Measurements from ENCODE around the gene USP46. TPM values are rescaled to one million over a fixed set of nuclear protein-coding genes. Genes with fewer than 3 reads are reported as not detected.
A peak's percentile ranks its signal among the peaks of the same experiment; 100 is the strongest.

USP46 gene
- total and polyA plus RNA-seq, 3 donors from 2014 or later, result 22.9 to 33.9 (median 26.4) TPM

GRCh38 chr4:52604215-52604614, 54.9 kb downstream of the USP46 start:
- Histone ChIP-seq H3K27me3 (no peaks in the 10 kb centered on the region), H3K4me3 (no peak overlapping the region), H3K27ac (no peak overlapping the region), H3K4me1 (peaks cover 4% of the 10 kb centered on the region), H3K36me3 (ENCODE audit: low read depth, missing control alignments) (no peaks in the 10 kb centered on the region), H3K9me3 (no peaks in the 10 kb centered on the region)
- TF ChIP-seq CTCF (IDR thresholded peaks at IDR 0.05) (no peak), POLR2A (IDR thresholded peaks at IDR 0.05) (no peak)
- 29 to 35% methylated on average over 3 of the region's 3 CpGs for WGBS, 2 donors
- intact Hi-C loops (cut with DNase I; ENCODE audit: low total_unique reads), result no loop called here
- no peak for DNase-seq

GRCh38 chr4:52600275-52600674, 58.8 kb downstream of the USP46 start:
- 64 to 67% methylated on average over 1 to 3 of the region's 3 CpGs for WGBS, 2 donors
- H3K27ac ChIP-seq, result no peak overlapping the region
- TF ChIP-seq POLR2A (IDR thresholded peaks at IDR 0.05) (no peak), CTCF (IDR thresholded peaks at IDR 0.05) (no peak)
- no peaks in the 10 kb centered on the region for H3K36me3 ChIP-seq (ENCODE audit: low read depth, missing control alignments)
- H3K4me1 ChIP-seq, result peaks cover 4% of the 10 kb centered on the region
- intact Hi-C loops (cut with DNase I; ENCODE audit: low total_unique reads), result no loop called here
- H3K9me3 ChIP-seq, result no peaks in the 10 kb centered on the region
- no peak overlapping the region for H3K4me3 ChIP-seq
- peak; percentile 77 for DNase-seq
- H3K27me3 ChIP-seq, result no peaks in the 10 kb centered on the region

GRCh38 chr4:52595001-52595400, 64.1 kb downstream of the USP46 start:
- Histone ChIP-seq H3K4me3 (no peak overlapping the region), H3K27ac (no peak overlapping the region), H3K4me1 (peaks cover 3% of the 10 kb centered on the region), H3K27me3 (no peaks in the 10 kb centered on the region), H3K9me3 (no peaks in the 10 kb centered on the region), H3K36me3 (ENCODE audit: low read depth, missing control alignments) (no peaks in the 10 kb centered on the region)
- DNase-seq, result peak; percentile 66
- intact Hi-C loops (cut with DNase I; ENCODE audit: low total_unique reads), result no loop called here
- TF ChIP-seq POLR2A (IDR thresholded peaks at IDR 0.05) (no peak), CTCF (IDR thresholded peaks at IDR 0.05) (no peak)
- 48 to 65% methylated on average over 2 of the region's 2 CpGs for WGBS, 2 donors

GRCh38 chr4:52592287-52592686, 66.8 kb downstream of the USP46 start:
- Histone ChIP-seq H3K9me3 (no peaks in the 10 kb centered on the region), H3K4me3 (no peak overlapping the region), H3K27ac (no peak overlapping the region), H3K4me1 (peaks cover 3% of the 10 kb centered on the region), H3K36me3 (ENCODE audit: low read depth, missing control alignments) (no peaks in the 10 kb centered on the region), H3K27me3 (no peaks in the 10 kb centered on the region)
- intact Hi-C loops (cut with DNase I; ENCODE audit: low total_unique reads), result no loop called here
- no peak for TF ChIP-seq CTCF (IDR thresholded peaks at IDR 0.05)
- TF ChIP-seq POLR2A (IDR thresholded peaks at IDR 0.05), result no peak
- WGBS, 2 donors, result 86 to 98% methylated on average over 3 of the region's 3 CpGs
- no peak for DNase-seq

- no peaks in the 10 kb centered on the region for H3K4me1 ChIP-seq
- TF ChIP-seq CTCF (IDR thresholded peaks at IDR 0.05) (no peak), POLR2A (IDR thresholded peaks at IDR 0.05) (no peak)
- 67 to 75% methylated on average over 13 of the region's 13 CpGs for WGBS, 2 donors
- DNase-seq, result no peak
- H3K9me3 ChIP-seq, result no peaks in the 10 kb centered on the region
- H3K4me3 ChIP-seq, result no peak overlapping the region
- no peaks in the 10 kb centered on the region for H3K27me3 ChIP-seq
- no peak overlapping the region for H3K27ac ChIP-seq
- H3K36me3 ChIP-seq (ENCODE audit: low read depth, missing control alignments), result no peaks in the 10 kb centered on the region
- intact Hi-C loops (cut with DNase I; ENCODE audit: low total_unique reads), result no loop called here
Observed at GRCh38 chr4:52588771-52589591, 70.1 kb downstream of the USP46 start.
